ENCODE results near the gene SLC46A2.

Gene SLC46A2

GRCh38 chr9:112892981-112893380 is 2.3 kb upstream of the SLC46A2 start:
- Histone ChIP-seq H3K27ac (ENCODE audit: low read depth, low read length, poor library complexity, severe bottlenecking) (no peak overlapping the region), H3K36me3 (ENCODE audit: insufficient read depth, low read length) (no peaks in the 10 kb centered on the region), H4K20me1 (ENCODE audit: insufficient read depth, low read length) (no peaks in the 10 kb centered on the region), H3K4me3 (ENCODE audit: low read depth, low read length, poor library complexity, severe bottlenecking) (no peak overlapping the region), H3K9me3 (ENCODE audit: low read length) (no peaks in the 10 kb centered on the region), H3K79me2 (ENCODE audit: insufficient read depth, low read length) (no peaks in the 10 kb centered on the region), H2AFZ (ENCODE audit: low read length) (no peak overlapping the region), H3K4me1 (ENCODE audit: insufficient read depth, low read length, severe bottlenecking) (peaks cover 7% of the 10 kb centered on the region), H3K27me3 (ENCODE audit: insufficient read depth, low read length) (no peaks in the 10 kb centered on the region), H3K4me2 (ENCODE audit: low read length) (no peak overlapping the region), H3F3A (ENCODE audit: insufficient read depth, low read length) (no peaks in the 10 kb centered on the region), H3K9me2 (ENCODE audit: low read depth, low read length) (no peaks in the 10 kb centered on the region), H3K9ac (ENCODE audit: low read length) (no peak overlapping the region)
- TF ChIP-seq CTCF (IDR thresholded peaks at IDR 0.05; ENCODE audit: low read length) (no peak), EZH2 (IDR thresholded peaks at IDR 0.05; ENCODE audit: borderline replicate concordance, low read length) (no peak)

GRCh38 chr9:112891521-112891920 is 845 bp upstream of the SLC46A2 start:
- H3K36me3 ChIP-seq (ENCODE audit: insufficient read depth, low read length): no peaks in the 10 kb centered on the region
- H4K20me1 ChIP-seq (ENCODE audit: insufficient read depth, low read length): no peaks in the 10 kb centered on the region
- no peaks in the 10 kb centered on the region for H3K79me2 ChIP-seq (ENCODE audit: insufficient read depth, low read length)
- TF ChIP-seq EZH2 (IDR thresholded peaks at IDR 0.05; ENCODE audit: borderline replicate concordance, low read length) (no peak), CTCF (IDR thresholded peaks at IDR 0.05; ENCODE audit: low read length) (no peak)
- no peak overlapping the region for H3K4me3 ChIP-seq (ENCODE audit: low read depth, low read length, poor library complexity, severe bottlenecking)
- H3K9ac ChIP-seq (ENCODE audit: low read length): no peak overlapping the region
- no peaks in the 10 kb centered on the region for H3K9me3 ChIP-seq (ENCODE audit: low read length)
- no peak overlapping the region for H3K27ac ChIP-seq (ENCODE audit: low read depth, low read length, poor library complexity, severe bottlenecking)
- H3K9me2 ChIP-seq (ENCODE audit: low read depth, low read length): no peaks in the 10 kb centered on the region
- no peaks in the 10 kb centered on the region for H3F3A ChIP-seq (ENCODE audit: insufficient read depth, low read length)
- H3K4me1 ChIP-seq (ENCODE audit: insufficient read depth, low read length, severe bottlenecking): peaks cover 7% of the 10 kb centered on the region
- no peaks in the 10 kb centered on the region for H3K27me3 ChIP-seq (ENCODE audit: insufficient read depth, low read length)
- H3K4me2 ChIP-seq (ENCODE audit: low read length): no peak overlapping the region
- H2AFZ ChIP-seq (ENCODE audit: low read length): no peak overlapping the region

GRCh38 chr9:112887381-112887780 is 3.3 kb downstream of the SLC46A2 start:
- H3K27ac ChIP-seq (ENCODE audit: low read depth, low read length, poor library complexity, severe bottlenecking): no peak overlapping the region
- no peaks in the 10 kb centered on the region for H4K20me1 ChIP-seq (ENCODE audit: insufficient read depth, low read length)
- H3K4me1 ChIP-seq (ENCODE audit: insufficient read depth, low read length, severe bottlenecking): no peaks in the 10 kb centered on the region
- H3K79me2 ChIP-seq (ENCODE audit: insufficient read depth, low read length): no peaks in the 10 kb centered on the region
- TF ChIP-seq EZH2 (IDR thresholded peaks at IDR 0.05; ENCODE audit: borderline replicate concordance, low read length): no peak
- peak; percentile 78 for TF ChIP-seq CTCF (IDR thresholded peaks at IDR 0.05; ENCODE audit: low read length)
- H3K4me2 ChIP-seq (ENCODE audit: low read length): no peak overlapping the region
- H3K9me2 ChIP-seq (ENCODE audit: low read depth, low read length): no peaks in the 10 kb centered on the region
- no peaks in the 10 kb centered on the region for H3K27me3 ChIP-seq (ENCODE audit: insufficient read depth, low read length)
- no peaks in the 10 kb centered on the region for H3K9me3 ChIP-seq (ENCODE audit: low read length)
- no peak overlapping the region for H3K4me3 ChIP-seq (ENCODE audit: low read depth, low read length, poor library complexity, severe bottlenecking)
- no peak overlapping the region for H2AFZ ChIP-seq (ENCODE audit: low read length)
- no peaks in the 10 kb centered on the region for H3F3A ChIP-seq (ENCODE audit: insufficient read depth, low read length)
- no peaks in the 10 kb centered on the region for H3K36me3 ChIP-seq (ENCODE audit: insufficient read depth, low read length)
- no peak overlapping the region for H3K9ac ChIP-seq (ENCODE audit: low read length)

All from OCI-LY1 (cell line).